A549 (cell line): ENCODE data around the gene ARHGEF19.

Experiments
- CTCF ChIP-seq: fragments of >200 bp; sonication (Bioruptor Twin); formaldehyde crosslinking; IDR thresholded peaks from 3 replicates; pipeline ENCODE4 v1.5.1; 2016
- MYC ChIP-seq: IDR thresholded peaks from 2 replicates; pipeline ENCODE4 v1.6.1; 2012; ENCODE audit warnings: mild to moderate bottlenecking, inconsistent platforms, low read length, improper control_type of control experiment, borderline replicate concordance
- NFE2L2 ChIP-seq: fragments of 150-350 bp; conservative IDR thresholded peaks from 2 replicates; pipeline ENCODE4 v1.6.1; 2014; ENCODE audit warnings: low read length
- POLR2A ChIP-seq: IDR thresholded peaks from 2 replicates; pipeline ENCODE4 v1.6.1; 2012; ENCODE audit warnings: mild to moderate bottlenecking, low read length

GRCh38 chr1:16167331-16168143 is 44.9 kb downstream of the ARHGEF19 start:
- TF ChIP-seq CTCF (no peak), POLR2A (0 out of 2 replicates have a peak, but pooled peaks have one; percentile 16), NFE2L2 (no peak), MYC (peak; percentile 45; the same call in 1 of the 2 replicates)
